ENCODE data around the gene NBPF8.
"Not testable (repeated sequence)": the region's sequence is repeated elsewhere in the genome, so short reads cannot be mapped to it uniquely, and the experiment has no call there.

- not testable (repeated sequence) for TF ChIP-seq ATF2 (IDR thresholded peaks at IDR 0.05; ENCODE audit: low read length); JUND (IDR thresholded peaks at IDR 0.05; ENCODE audit: low read length); YY1 (IDR thresholded peaks at IDR 0.05; ENCODE audit: low read depth, low read length); MAFK (IDR thresholded peaks at IDR 0.05; ENCODE audit: low read depth, low read length); CHD1 (IDR thresholded peaks at IDR 0.05; ENCODE audit: low read depth, low read length); ASH2L (IDR thresholded peaks at IDR 0.05; ENCODE audit: low read length); CTCF (IDR thresholded peaks at IDR 0.05; ENCODE audit: control extremely low read depth in 1 of 3, insufficient read depth in 1 of 3, low read depth in 1 of 3, low read length in 3 of 3); CBX5 (IDR thresholded peaks at IDR 0.05; ENCODE audit: low read depth, low read length)
Measured at GRCh38 chr1:120433831-120434230, 19.0 kb downstream of the NBPF8 start.

Measured in H1 (cell line).